AG10803 (cell line): ENCODE data around the gene HAUS7.
A peak's percentile ranks its signal among the peaks of the same experiment; 100 is the strongest.

Experiments
- DNase-seq: peaks from one replicate; pipeline ENCODE4 v3.0.0; 2010; ENCODE audit warnings: low read depth
- H3K4me3 ChIP-seq: 2 replicates; pipeline ENCODE4 v1.5.1; 2011; ENCODE audit warnings: mild to moderate bottlenecking, low read length, control low read depth
- TF ChIP-seq, protein P1 (sequence below): conservative IDR thresholded peaks from 2 replicates; pipeline ENCODE4 v1.5.1; 2011; ENCODE audit warnings: mild to moderate bottlenecking, low read length, control low read depth, inconsistent platforms

Gene HAUS7

DNA sequence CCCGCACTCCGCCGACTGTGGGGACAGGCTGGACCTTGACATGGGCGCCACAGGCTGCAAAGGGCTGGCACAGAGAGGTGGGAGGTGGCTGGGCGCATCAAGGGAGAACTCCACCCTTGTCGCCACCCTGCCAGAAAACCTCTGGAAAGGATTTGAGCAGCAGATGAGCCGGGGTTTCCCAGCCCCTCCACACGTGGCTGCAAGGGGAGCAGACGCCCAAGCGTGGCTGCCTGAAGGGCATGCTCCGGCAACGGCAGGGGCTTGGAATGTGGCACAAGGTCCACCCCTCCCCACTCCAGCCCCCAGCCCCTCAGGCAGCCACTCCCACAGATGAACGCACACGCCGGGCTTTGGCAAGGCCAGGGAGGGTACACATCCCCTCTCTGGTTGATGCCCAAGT is 29.0 kb upstream of the HAUS7 start:
- TF ChIP-seq, protein P1, sequence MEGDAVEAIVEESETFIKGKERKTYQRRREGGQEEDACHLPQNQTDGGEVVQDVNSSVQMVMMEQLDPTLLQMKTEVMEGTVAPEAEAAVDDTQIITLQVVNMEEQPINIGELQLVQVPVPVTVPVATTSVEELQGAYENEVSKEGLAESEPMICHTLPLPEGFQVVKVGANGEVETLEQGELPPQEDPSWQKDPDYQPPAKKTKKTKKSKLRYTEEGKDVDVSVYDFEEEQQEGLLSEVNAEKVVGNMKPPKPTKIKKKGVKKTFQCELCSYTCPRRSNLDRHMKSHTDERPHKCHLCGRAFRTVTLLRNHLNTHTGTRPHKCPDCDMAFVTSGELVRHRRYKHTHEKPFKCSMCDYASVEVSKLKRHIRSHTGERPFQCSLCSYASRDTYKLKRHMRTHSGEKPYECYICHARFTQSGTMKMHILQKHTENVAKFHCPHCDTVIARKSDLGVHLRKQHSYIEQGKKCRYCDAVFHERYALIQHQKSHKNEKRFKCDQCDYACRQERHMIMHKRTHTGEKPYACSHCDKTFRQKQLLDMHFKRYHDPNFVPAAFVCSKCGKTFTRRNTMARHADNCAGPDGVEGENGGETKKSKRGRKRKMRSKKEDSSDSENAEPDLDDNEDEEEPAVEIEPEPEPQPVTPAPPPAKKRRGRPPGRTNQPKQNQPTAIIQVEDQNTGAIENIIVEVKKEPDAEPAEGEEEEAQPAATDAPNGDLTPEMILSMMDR = no peak
- peak overlapping the region; percentile 24 for H3K4me3 ChIP-seq
- DNase-seq = no peak

DNA sequence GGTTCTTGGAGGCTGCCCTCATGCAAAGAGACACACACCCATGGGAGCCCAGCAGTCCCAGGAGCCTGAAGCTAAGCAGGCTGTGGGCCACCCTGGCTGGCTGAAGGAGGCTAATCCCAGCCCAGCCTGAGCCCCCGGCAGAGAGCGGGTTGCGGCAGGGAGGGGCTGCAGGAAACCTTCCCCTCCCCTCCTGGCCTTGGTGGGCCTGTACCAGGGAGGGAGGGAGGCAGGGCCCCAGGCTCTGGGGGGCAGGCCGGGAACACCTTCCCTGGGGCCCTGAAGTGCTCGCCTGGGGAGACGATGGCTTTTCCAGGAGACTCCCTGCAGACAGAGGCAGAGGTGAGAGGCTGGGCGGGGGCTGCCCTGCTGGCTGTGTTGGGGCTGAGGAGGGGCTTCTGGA is 28.1 kb upstream of the HAUS7 start:
- no peak for DNase-seq
- 0 out of 2 replicates have a peak overlapping the region, but pooled peaks have one; percentile 7 for H3K4me3 ChIP-seq
- TF ChIP-seq, protein P1 = no peak

DNA sequence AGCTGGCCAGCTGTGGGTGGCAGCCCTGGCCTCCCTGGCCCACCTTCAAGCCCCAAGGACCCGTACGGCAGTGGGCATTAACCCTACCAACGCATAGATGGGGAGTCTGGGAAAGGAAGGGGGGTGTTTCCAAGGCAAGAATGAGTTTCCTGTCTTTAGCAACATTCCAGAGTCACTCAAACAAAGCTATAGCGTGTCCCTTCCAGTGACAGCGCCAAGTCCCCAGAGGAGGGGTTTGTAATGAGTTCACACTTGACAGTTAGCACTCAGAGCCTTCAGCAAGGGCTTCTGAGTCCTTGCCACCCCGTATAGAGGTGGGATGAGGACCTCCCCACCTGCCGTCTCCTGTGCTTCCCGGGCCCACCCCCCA is 26.2 kb upstream of the HAUS7 start:
- no peak for DNase-seq
- H3K4me3 ChIP-seq = peak overlapping the region; percentile 75
- TF ChIP-seq, protein P1 = no peak

DNA sequence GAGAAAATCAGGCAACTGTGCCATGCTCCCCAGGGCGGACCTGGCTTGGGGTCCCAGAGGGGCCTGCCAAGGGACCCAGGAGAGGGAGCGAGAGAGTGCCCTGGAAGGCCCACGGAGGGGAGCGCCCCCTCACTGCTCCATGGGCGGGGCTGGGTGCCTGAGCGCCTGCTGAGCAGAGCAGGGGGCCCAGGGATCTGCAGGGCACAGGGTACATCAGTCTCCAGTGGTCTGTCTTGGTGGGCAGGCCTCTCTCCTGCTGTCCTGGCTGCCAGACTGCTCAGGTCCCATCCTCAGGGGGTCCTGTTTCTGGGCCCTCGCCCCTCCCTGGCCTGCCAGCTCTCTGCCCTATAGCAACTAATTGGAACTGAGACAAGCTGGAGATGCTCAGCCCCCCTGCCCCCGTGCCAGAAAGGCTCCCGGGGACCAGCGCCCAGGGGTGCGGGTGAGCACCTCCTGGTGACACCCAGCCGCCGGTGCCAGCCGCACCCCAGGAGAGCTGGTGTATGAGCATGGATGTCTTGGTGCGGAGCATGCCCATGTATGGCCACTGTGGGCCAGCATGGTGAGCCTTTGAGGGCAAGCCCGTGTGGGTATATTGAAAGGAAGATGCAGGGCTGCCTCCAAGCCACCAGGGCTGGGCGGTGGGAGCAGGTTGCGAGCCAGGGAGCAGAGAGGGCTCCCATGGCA is 25.7 kb upstream of the HAUS7 start:
- DNase-seq = no peak
- H3K4me3 ChIP-seq = peak overlapping the region; percentile 75
- TF ChIP-seq, protein P1 = no peak; the same call in 1 of the 2 replicates

DNA sequence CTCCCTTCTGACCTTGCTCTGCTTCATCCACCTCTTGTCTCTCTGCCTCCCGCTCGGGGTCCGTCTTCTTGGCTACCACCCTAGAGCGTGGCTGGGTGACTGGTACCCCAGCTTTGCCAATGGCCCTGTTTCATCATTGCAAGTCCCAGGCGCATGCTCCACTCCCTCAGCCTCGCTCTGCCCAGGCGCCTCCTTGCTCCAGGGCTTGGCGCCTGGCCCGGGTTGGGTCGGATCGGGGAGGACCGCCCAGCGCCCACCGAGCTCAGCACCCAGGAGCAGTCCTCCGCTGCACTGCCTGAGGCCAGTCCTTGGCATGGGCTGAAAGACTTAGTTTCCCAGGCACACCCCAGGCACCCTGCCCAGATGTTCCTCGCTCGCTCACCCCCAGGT is 25.0 kb upstream of the HAUS7 start:
- TF ChIP-seq, protein P1 = no peak
- peak overlapping the region; percentile 75 for H3K4me3 ChIP-seq
- DNase-seq = no peak

DNA sequence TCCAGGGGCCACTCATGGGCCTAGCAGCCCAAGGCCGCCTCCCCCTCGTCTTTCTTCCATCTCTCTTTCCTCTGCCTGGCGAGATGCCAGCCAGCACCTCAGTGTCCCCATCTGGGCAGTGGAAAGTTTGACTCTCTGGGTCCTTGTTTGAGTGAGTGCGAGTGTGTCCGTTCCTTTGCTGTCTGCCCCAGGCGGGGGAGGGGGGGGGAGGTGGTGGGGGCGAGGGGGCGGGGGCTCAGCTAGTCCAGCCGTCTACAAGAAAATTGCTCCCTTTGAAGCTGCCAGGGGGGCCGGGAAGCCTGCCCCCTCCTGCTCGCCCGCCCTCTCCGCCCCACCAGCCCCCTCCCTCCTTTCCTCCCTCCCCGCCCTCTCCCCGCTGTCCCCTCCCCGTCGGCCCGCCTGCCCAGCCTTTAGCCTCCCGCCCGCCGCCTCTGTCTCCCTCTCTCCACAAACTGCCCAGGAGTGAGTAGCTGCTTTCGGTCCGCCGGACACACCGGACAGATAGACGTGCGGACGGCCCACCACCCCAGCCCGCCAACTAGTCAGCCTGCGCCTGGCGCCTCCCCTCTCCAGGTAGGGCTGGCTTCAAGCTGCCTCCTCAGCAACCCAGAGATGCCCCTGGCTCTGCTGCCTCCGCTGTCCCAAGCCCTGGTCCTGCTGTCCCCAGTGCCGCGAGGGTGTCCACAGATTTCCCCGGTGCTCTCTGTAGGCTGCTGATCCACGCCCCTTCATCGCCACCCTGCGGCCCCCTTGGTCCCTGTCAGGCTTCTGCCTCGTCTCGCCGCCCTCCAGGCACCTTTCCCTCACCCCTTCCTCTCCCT is 24.4 kb upstream of the HAUS7 start, which contains the start of gene BGN:
BGN (plus strand) TSS at position 440 of the 821 bp plus-strand sequence. CDS start 9,652 bp downstream, outside the sequence.
- TF ChIP-seq, protein P1 = peak; percentile 50
- DNase-seq = no peak
- H3K4me3 ChIP-seq = peak within 1 kb of the TSS; percentile 75
